Measurements from ENCODE around the gene ABCC1.
"Not testable (repeated sequence)": the region's sequence is repeated elsewhere in the genome, so short reads cannot be mapped to it uniquely, and the experiment has no call there.

ABCC1 gene

GRCh38 chr16:15953929-15954813 lies 4.8 kb downstream of the ABCC1 start:
- DNase-seq (ENCODE audit: low read depth, low spot score): no peak
- Histone ChIP-seq H3K9me3 (ENCODE audit: insufficient read depth, low read length) (no peaks in the 10 kb centered on the region), H3K36me3 (ENCODE audit: insufficient read depth, insufficient read length, low read length) (peaks cover 4% of the 10 kb centered on the region), H3K4me3 (ENCODE audit: insufficient read length, low read depth) (no peak overlapping the region), H3K4me1 (ENCODE audit: insufficient read depth, insufficient read length) (peaks cover 9% of the 10 kb centered on the region), H3K27me3 (ENCODE audit: insufficient read depth, insufficient read length) (no peaks in the 10 kb centered on the region), H3K9ac (ENCODE audit: insufficient read length, low read depth) (no peak overlapping the region)
- TF ChIP-seq ZNF274 (IDR thresholded peaks at IDR 0.05; ENCODE audit: low read depth, low read length): no peak
- no peak for TF ChIP-seq SUZ12 (IDR thresholded peaks at IDR 0.05; ENCODE audit: extremely low read depth, insufficient read depth, insufficient read length)
- no peak for TF ChIP-seq YY1 (IDR thresholded peaks at IDR 0.05; ENCODE audit: insufficient read depth, insufficient read length)

GRCh38 chr16:15954814-15955151 lies 5.4 kb downstream of the ABCC1 start:
- no peak overlapping the region for H3K9ac ChIP-seq (ENCODE audit: insufficient read length, low read depth)

GRCh38 chr16:15955425-15955824 lies 6.0 kb downstream of the ABCC1 start:
- DNase-seq (ENCODE audit: low read depth, low spot score): no peak
- Histone ChIP-seq H3K4me1 (ENCODE audit: insufficient read depth, insufficient read length) (peaks cover 10% of the 10 kb centered on the region), H3K4me3 (ENCODE audit: insufficient read length, low read depth) (no peak overlapping the region), H3K36me3 (ENCODE audit: insufficient read depth, insufficient read length, low read length) (peaks cover 4% of the 10 kb centered on the region), H3K9me3 (ENCODE audit: insufficient read depth, low read length) (no peaks in the 10 kb centered on the region), H3K9ac (ENCODE audit: insufficient read length, low read depth) (no peak overlapping the region), H3K27me3 (ENCODE audit: insufficient read depth, insufficient read length) (no peaks in the 10 kb centered on the region)
- TF ChIP-seq ZNF274 (IDR thresholded peaks at IDR 0.05; ENCODE audit: low read depth, low read length) (no peak), YY1 (IDR thresholded peaks at IDR 0.05; ENCODE audit: insufficient read depth, insufficient read length) (no peak), SUZ12 (IDR thresholded peaks at IDR 0.05; ENCODE audit: extremely low read depth, insufficient read depth, insufficient read length) (no peak)

More at GRCh38 chr16:15954814-15955151, 5.4 kb downstream of the ABCC1 start:
- Histone ChIP-seq H3K9me3 (ENCODE audit: insufficient read depth, low read length) (no peaks in the 10 kb centered on the region), H3K4me1 (ENCODE audit: insufficient read depth, insufficient read length) (peaks cover 9% of the 10 kb centered on the region), H3K4me3 (ENCODE audit: insufficient read length, low read depth) (no peak overlapping the region), H3K36me3 (ENCODE audit: insufficient read depth, insufficient read length, low read length) (peaks cover 4% of the 10 kb centered on the region), H3K27me3 (ENCODE audit: insufficient read depth, insufficient read length) (no peaks in the 10 kb centered on the region)
- no peak for DNase-seq (ENCODE audit: low read depth, low spot score)
- TF ChIP-seq ZNF274 (IDR thresholded peaks at IDR 0.05; ENCODE audit: low read depth, low read length) (no peak), SUZ12 (IDR thresholded peaks at IDR 0.05; ENCODE audit: extremely low read depth, insufficient read depth, insufficient read length) (no peak), YY1 (IDR thresholded peaks at IDR 0.05; ENCODE audit: insufficient read depth, insufficient read length) (no peak)

GRCh38 chr16:15956106-15956505 lies 6.7 kb downstream of the ABCC1 start:
- not testable (repeated sequence) for H3K9me3 ChIP-seq (ENCODE audit: insufficient read depth, low read length); H3K9ac ChIP-seq (ENCODE audit: insufficient read length, low read depth); H3K4me3 ChIP-seq (ENCODE audit: insufficient read length, low read depth); DNase-seq (ENCODE audit: low read depth, low spot score); H3K36me3 ChIP-seq (ENCODE audit: insufficient read depth, insufficient read length, low read length); H3K27me3 ChIP-seq (ENCODE audit: insufficient read depth, insufficient read length)
- H3K4me1 ChIP-seq (ENCODE audit: insufficient read depth, insufficient read length): peaks cover 12% of the 10 kb centered on the region

- Histone ChIP-seq H3K9ac (ENCODE audit: insufficient read length, low read depth) (no peak overlapping the region), H3K4me3 (ENCODE audit: insufficient read length, low read depth) (no peak overlapping the region)
Observed at GRCh38 chr16:15958703-15959348, 9.4 kb downstream of the ABCC1 start.

GRCh38 chr16:15960124-15960971 lies 10.9 kb downstream of the ABCC1 start:
- Histone ChIP-seq H3K4me1 (ENCODE audit: insufficient read depth, insufficient read length) (peaks cover 6% of the 10 kb centered on the region), H3K9me3 (ENCODE audit: insufficient read depth, low read length) (peaks cover 27% of the 10 kb centered on the region), H3K27me3 (ENCODE audit: insufficient read depth, insufficient read length) (no peaks in the 10 kb centered on the region), H3K36me3 (ENCODE audit: insufficient read depth, insufficient read length, low read length) (peaks cover 8% of the 10 kb centered on the region), H3K9ac (ENCODE audit: insufficient read length, low read depth) (no peak overlapping the region), H3K4me3 (ENCODE audit: insufficient read length, low read depth) (no peak overlapping the region)
- TF ChIP-seq ZNF274 (IDR thresholded peaks at IDR 0.05; ENCODE audit: low read depth, low read length): no peak
- TF ChIP-seq YY1 (IDR thresholded peaks at IDR 0.05; ENCODE audit: insufficient read depth, insufficient read length): no peak
- TF ChIP-seq SUZ12 (IDR thresholded peaks at IDR 0.05; ENCODE audit: extremely low read depth, insufficient read depth, insufficient read length): no peak
- DNase-seq (ENCODE audit: low read depth, low spot score): no peak

More at GRCh38 chr16:15958703-15959348, 9.4 kb downstream of the ABCC1 start:
- DNase-seq (ENCODE audit: low read depth, low spot score): no peak
- no peak for TF ChIP-seq YY1 (IDR thresholded peaks at IDR 0.05; ENCODE audit: insufficient read depth, insufficient read length)
- no peak for TF ChIP-seq ZNF274 (IDR thresholded peaks at IDR 0.05; ENCODE audit: low read depth, low read length)
- TF ChIP-seq SUZ12 (IDR thresholded peaks at IDR 0.05; ENCODE audit: extremely low read depth, insufficient read depth, insufficient read length): no peak
- Histone ChIP-seq H3K36me3 (ENCODE audit: insufficient read depth, insufficient read length, low read length) (peaks cover 12% of the 10 kb centered on the region), H3K9me3 (ENCODE audit: insufficient read depth, low read length) (peaks cover 27% of the 10 kb centered on the region), H3K27me3 (ENCODE audit: insufficient read depth, insufficient read length) (no peaks in the 10 kb centered on the region), H3K4me1 (ENCODE audit: insufficient read depth, insufficient read length) (peaks cover 9% of the 10 kb centered on the region)

All from NT2/D1 (cell line).